Retinal pigment epithelial cell (primary cell): ENCODE results near the gene TMEM245.

Experiments used
- DNase-seq: peaks from one replicate; pipeline ENCODE4 v3.0.0-alpha.2; 2010; ENCODE audit warnings: low read depth
- H3K4me3 ChIP-seq: 2 replicates; pipeline ENCODE4 v1.5.1; 2011; ENCODE audit warnings: mild to moderate bottlenecking, low read length, control low read depth, moderate library complexity
- CTCF ChIP-seq: conservative IDR thresholded peaks from 2 replicates; pipeline ENCODE4 v1.5.1; 2011; ENCODE audit warnings: low read depth, low read length, control low read depth, inconsistent platforms

The TMEM245 gene

GRCh38 chr9:109114670-109115069 lies 5.1 kb downstream of the TMEM245 start:
- H3K4me3 ChIP-seq, result no peak overlapping the region
- TF ChIP-seq CTCF, result no peak
- no peak for DNase-seq

GRCh38 chr9:109113892-109114609 lies 5.7 kb downstream of the TMEM245 start:
- TF ChIP-seq CTCF, result no peak
- no peak for DNase-seq
- no peak overlapping the region for H3K4me3 ChIP-seq

- no peak for TF ChIP-seq CTCF
- DNase-seq, result no peak
- no peak overlapping the region for H3K4me3 ChIP-seq
Measured at GRCh38 chr9:109113254-109113653, 6.5 kb downstream of the TMEM245 start.

GRCh38 chr9:109110329-109111021 lies 9.3 kb downstream of the TMEM245 start:
- no peak for TF ChIP-seq CTCF
- H3K4me3 ChIP-seq, result peak overlapping the region; percentile 10
- no peak for DNase-seq

- DNase-seq, result no peak
- no peak for TF ChIP-seq CTCF
- H3K4me3 ChIP-seq, result no peak overlapping the region
Measured at GRCh38 chr9:109109967-109110328, 9.8 kb downstream of the TMEM245 start.

GRCh38 chr9:109108318-109108717 lies 11.4 kb downstream of the TMEM245 start:
- H3K4me3 ChIP-seq, result no peak overlapping the region
- DNase-seq, result no peak
- no peak for TF ChIP-seq CTCF
